PC-9 (cell line): ENCODE measurements around the gene GGACT. TPM values are rescaled to one million over a fixed set of nuclear protein-coding genes. Genes with fewer than 3 reads are reported as not detected.
A peak's percentile ranks its signal among the peaks of the same experiment; 100 is the strongest.

ENCODE experiments used
- BruUV-seq: library from RNA; stranded (reverse); fragments of 400-500 nt; replicated peaks from 2 replicates; lab custom pipeline; 2021; lab: Mats Ljungman, UMichigan
- CTCF ChIA-PET: fragments of 300-600 bp; sonication (Branson Sonifier 250); formaldehyde crosslinking; loops from one replicate; lab custom pipeline; 2022; ENCODE audit warnings: antibody characterized with exemption; lab: Charles Lee
- POLR2A ChIA-PET: fragments of 300-600 bp; sonication (Branson Sonifier 250); formaldehyde crosslinking; loops from one replicate; lab custom pipeline; 2022; ENCODE audit warnings: antibody characterized with exemption; ENCODE audit not compliant: unreplicated experiment; lab: Charles Lee
- DNase-seq, 2 experiments: peaks; one replicate each; pipeline versions ENCODE4 v3.0.0 to v3.0.0-alpha.2; 2015 to 2022; ENCODE audit warnings: mixed read lengths in 1 of 2
- H2AFZ ChIP-seq: fragments of 200-600 bp; sonication (generic); 2 replicates; pipeline ENCODE4 v1.8.1; 2017; ENCODE audit warnings: antibody characterized with exemption
- H3F3A ChIP-seq: fragments of 200-600 bp; sonication (generic); 2 replicates; pipeline ENCODE4 v1.8.1; 2017; ENCODE audit warnings: antibody characterized with exemption, mild to moderate bottlenecking, low read depth; ENCODE audit not compliant: insufficient read depth
- H3K27ac ChIP-seq: fragments of 200-600 bp; sonication (generic); 2 replicates; pipeline ENCODE4 v1.6.1; 2016; ENCODE audit warnings: mixed run types
- H3K27me3 ChIP-seq: fragments of 200-600 bp; sonication (generic); 2 replicates; pipeline ENCODE4 v1.6.1; 2016; ENCODE audit warnings: low read depth, mixed run types; ENCODE audit not compliant: insufficient read depth
- H3K36me3 ChIP-seq: fragments of 200-600 bp; sonication (generic); 2 replicates; pipeline ENCODE4 v1.6.1; 2016; ENCODE audit warnings: low read depth, mixed run types
- H3K4me1 ChIP-seq: fragments of 200-600 bp; sonication (generic); replicated peaks from 2 replicates; pipeline ENCODE4 v1.6.1; 2016; ENCODE audit warnings: mixed run types; ENCODE audit not compliant: insufficient read depth
- H3K4me2 ChIP-seq: fragments of 200-600 bp; sonication (generic); 2 replicates; pipeline ENCODE4 v1.6.1; 2017; ENCODE audit warnings: mixed run types
- H3K4me3 ChIP-seq: fragments of 200-600 bp; sonication (generic); 2 replicates; pipeline ENCODE4 v1.6.1; 2016; ENCODE audit warnings: mixed run types
- H3K79me2 ChIP-seq: fragments of 200-600 bp; sonication (generic); 2 replicates; pipeline ENCODE4 v1.6.1; 2017; ENCODE audit warnings: low read depth, mixed run types
- H3K9me2 ChIP-seq: fragments of 200-600 bp; sonication (generic); 2 replicates; pipeline ENCODE4 v1.8.1; 2017; ENCODE audit warnings: mild to moderate bottlenecking; ENCODE audit not compliant: insufficient read depth
- H3K9me3 ChIP-seq: fragments of 200-600 bp; sonication (generic); 2 replicates; pipeline ENCODE4 v1.8.1; 2016; ENCODE audit warnings: low read depth; ENCODE audit not compliant: insufficient read depth
- H4K20me1 ChIP-seq: fragments of 200-600 bp; sonication (generic); 2 replicates; pipeline ENCODE4 v1.8.1; 2017; ENCODE audit not compliant: insufficient read depth
- CTCF ChIP-seq: fragments of 200-600 bp; sonication (generic); conservative IDR thresholded peaks from 2 replicates; pipeline ENCODE4 v1.6.1; 2017; ENCODE audit warnings: mixed run types, antibody characterized with exemption, mild to moderate bottlenecking, moderate library complexity
- EZH2 ChIP-seq: fragments of 200-600 bp; sonication (generic); IDR thresholded peaks from 2 replicates; pipeline ENCODE4 v1.8.0; 2017; ENCODE audit warnings: antibody characterized with exemption, low read depth
- intact Hi-C: fragments of 100-400 bp; cut with micrococcal nuclease; formaldehyde crosslinking; loops from one replicate; pipeline ENCODE4 v1.10.0; 2022; ENCODE audit not compliant: unreplicated experiment
- total RNA-seq: library from RNA; stranded (reverse); gene quantifications from 2 replicates; pipeline ENCODE4 v1.2.3, GENCODE V29; 2021

GGACT gene
- total RNA-seq, 1 experiment from 2014 or later, result 4.9 TPM

GRCh38 chr13:100541897-100542825 lies 46.4 kb downstream of the GGACT start:
- Histone ChIP-seq H3K4me3 (no peak overlapping the region), H3K4me1 (no peaks in the 10 kb centered on the region), H3K4me2 (peak overlapping the region; percentile 17; the same call in 1 of the 2 replicates), H3K9me3 (no peaks in the 10 kb centered on the region), H2AFZ (no peak overlapping the region), H3K79me2 (no peaks in the 10 kb centered on the region), H3K27ac (no peak overlapping the region), H3K9me2 (no peaks in the 10 kb centered on the region), H3K36me3 (no peaks in the 10 kb centered on the region), H4K20me1 (no peaks in the 10 kb centered on the region), H3F3A (no peaks in the 10 kb centered on the region), H3K27me3 (no peaks in the 10 kb centered on the region)
- BruUV-seq, result no TSS peak
- no peak for DNase-seq
- TF ChIP-seq CTCF (no peak), EZH2 (no peak)
- CTCF ChIA-PET, result interaction anchor here (0.6 kb wide), 1 partner anchor 779 kb away, joined by 3 read pairs; no protein-coding TSS in a partner anchor
- intact Hi-C loops, result no loop called here
- POLR2A ChIA-PET, result no interaction called here

- no peaks in the 10 kb centered on the region for H3K4me1 ChIP-seq
- H3K4me2 ChIP-seq, result no peak overlapping the region
- H3F3A ChIP-seq, result no peaks in the 10 kb centered on the region
- no peaks in the 10 kb centered on the region for H3K9me2 ChIP-seq
- no peak overlapping the region for H3K27ac ChIP-seq
- intact Hi-C loops, result no loop called here
- ChIA-PET POLR2A (no interaction called here), CTCF (no interaction called here)
- H3K79me2 ChIP-seq, result no peaks in the 10 kb centered on the region
- DNase-seq, result no peak
- no peaks in the 10 kb centered on the region for H3K27me3 ChIP-seq
- no peaks in the 10 kb centered on the region for H3K36me3 ChIP-seq
- no peak overlapping the region for H3K4me3 ChIP-seq
- no peaks in the 10 kb centered on the region for H4K20me1 ChIP-seq
- no peak overlapping the region for H2AFZ ChIP-seq
- H3K9me3 ChIP-seq, result no peaks in the 10 kb centered on the region
- BruUV-seq, result no TSS peak
- TF ChIP-seq EZH2 (no peak), CTCF (no peak)
Observed at GRCh38 chr13:100540621-100541020, 48.0 kb downstream of the GGACT start.

GRCh38 chr13:100537951-100538462 lies 50.6 kb downstream of the GGACT start:
- CTCF ChIA-PET, result no interaction called here
- intact Hi-C loops, result no loop called here
- Histone ChIP-seq H3K36me3 (no peaks in the 10 kb centered on the region), H3K27me3 (no peaks in the 10 kb centered on the region), H3K79me2 (no peaks in the 10 kb centered on the region), H3K4me3 (no peak overlapping the region), H3K4me2 (no peak overlapping the region), H3K4me1 (no peaks in the 10 kb centered on the region), H3K27ac (no peak overlapping the region), H3F3A (no peaks in the 10 kb centered on the region), H3K9me3 (no peaks in the 10 kb centered on the region), H2AFZ (no peak overlapping the region), H4K20me1 (no peaks in the 10 kb centered on the region), H3K9me2 (no peaks in the 10 kb centered on the region)
- BruUV-seq, result no TSS peak
- no peak for DNase-seq
- POLR2A ChIA-PET, result no interaction called here
- no peak for TF ChIP-seq CTCF
- no peak for TF ChIP-seq EZH2
